Trophoblast cell (in vitro differentiated cells and primary cell): ENCODE data around the gene NEB.

Experiments
- DNase-seq, 2 donors: peaks; one replicate each; pipeline ENCODE4 v3.0.0-alpha.2; 2016
- H2AFZ ChIP-seq: 2 replicates; pipeline ENCODE4 v1.6.1; 2013; ENCODE audit warnings: low read length, moderate library complexity, mild to moderate bottlenecking; ENCODE audit not compliant: insufficient read depth, poor library complexity
- H2AK5ac ChIP-seq: 2 replicates; pipeline ENCODE4 v1.6.1; 2013; ENCODE audit warnings: mild to moderate bottlenecking, low read length
- H2BK120ac ChIP-seq: 2 replicates; pipeline ENCODE4 v1.6.1; 2013; ENCODE audit warnings: low read length, mild to moderate bottlenecking, moderate library complexity; ENCODE audit not compliant: insufficient read depth, poor library complexity
- H2BK12ac ChIP-seq: 2 replicates; pipeline ENCODE4 v1.6.1; 2013; ENCODE audit warnings: mild to moderate bottlenecking, low read length, moderate library complexity
- H2BK5ac ChIP-seq: 2 replicates; pipeline ENCODE4 v1.6.1; 2013; ENCODE audit warnings: low read length, low read depth, moderate library complexity, mild to moderate bottlenecking; ENCODE audit not compliant: poor library complexity
- H3K14ac ChIP-seq: 2 replicates; pipeline ENCODE4 v1.6.1; 2013; ENCODE audit warnings: mild to moderate bottlenecking, low read length
- H3K18ac ChIP-seq: 2 replicates; pipeline ENCODE4 v1.6.1; 2013; ENCODE audit warnings: mild to moderate bottlenecking, low read length
- H3K23ac ChIP-seq: 2 replicates; pipeline ENCODE4 v1.6.1; 2013; ENCODE audit warnings: low read length
- H3K27ac ChIP-seq: 2 replicates; pipeline ENCODE4 v1.5.1; 2013; ENCODE audit warnings: low read depth, mild to moderate bottlenecking, inconsistent platforms, low read length, moderate library complexity
- H3K27me3 ChIP-seq: 2 replicates; pipeline ENCODE4 v1.6.1; 2013; ENCODE audit warnings: inconsistent platforms, mild to moderate bottlenecking, low read length, moderate library complexity; ENCODE audit not compliant: insufficient read depth
- H3K36me3 ChIP-seq, 2 experiments: 1 replicate in 1 of 2; 2 replicates in 1 of 2; pipeline ENCODE4 v1.6.1; 2013; ENCODE audit warnings: low read length in 2 of 2, mild to moderate bottlenecking in 2 of 2, moderate library complexity in 1 of 2; ENCODE audit not compliant: insufficient read depth in 2 of 2, control insufficient read depth in 1 of 2
- H3K4ac ChIP-seq: 2 replicates; pipeline ENCODE4 v1.6.1; 2013; ENCODE audit warnings: low read depth, mild to moderate bottlenecking, low read length, moderate library complexity
- H3K4me1 ChIP-seq, 2 experiments: 1 replicate in 1 of 2; 2 replicates in 1 of 2; pipeline ENCODE4 v1.6.1; 2013; ENCODE audit warnings: low read length in 2 of 2, mild to moderate bottlenecking in 2 of 2, moderate library complexity in 1 of 2; ENCODE audit not compliant: insufficient read depth in 2 of 2, control insufficient read depth in 1 of 2
- H3K4me2 ChIP-seq: 2 replicates; pipeline ENCODE4 v1.6.1; 2013; ENCODE audit warnings: inconsistent platforms, mild to moderate bottlenecking, low read length, moderate library complexity
- H3K4me3 ChIP-seq: 2 replicates; pipeline ENCODE4 v1.5.1; 2013; ENCODE audit warnings: mild to moderate bottlenecking, low read depth, low read length, inconsistent platforms
- H3K79me1 ChIP-seq: one replicate; pipeline ENCODE4 v1.6.1; 2013; ENCODE audit warnings: low read length
- H3K79me2 ChIP-seq: 2 replicates; pipeline ENCODE4 v1.6.1; 2013; ENCODE audit warnings: low read length, mild to moderate bottlenecking; ENCODE audit not compliant: control insufficient read depth, insufficient read depth, poor library complexity
- H3K9ac ChIP-seq: 2 replicates; pipeline ENCODE4 v1.6.1; 2013; ENCODE audit warnings: mild to moderate bottlenecking, low read length
- H3K9me3 ChIP-seq: 2 replicates; pipeline ENCODE4 v1.6.1; 2013; ENCODE audit warnings: low read depth, mild to moderate bottlenecking, control low read depth, inconsistent platforms, low read length; ENCODE audit not compliant: insufficient read depth
- H4K12ac ChIP-seq: 2 replicates; pipeline ENCODE4 v1.6.1; 2013; ENCODE audit warnings: low read depth, mild to moderate bottlenecking, low read length, moderate library complexity
- H4K8ac ChIP-seq: 2 replicates; pipeline ENCODE4 v1.6.1; 2013; ENCODE audit warnings: low read depth, mild to moderate bottlenecking, low read length, moderate library complexity
- H4K91ac ChIP-seq: one replicate; pipeline ENCODE4 v1.6.1; 2013; ENCODE audit warnings: low read depth, mild to moderate bottlenecking, low read length, moderate library complexity
- WGBS: extraction: QIAGEN DNeasy Blood & Tissue Kit; methylation state at CpG from one replicate; pipeline ENCODE4 v1.1.7; 2013; ENCODE audit warnings: missing lambda C conversion rate; ENCODE audit not compliant: insufficient read length, insufficient coverage; ENCODE audit errors: extremely low coverage; 5-methylcytosine and 5-hydroxymethylcytosine counted together

The NEB gene

GRCh38 chr2:151758744-151759143, 24.5 kb upstream of the NEB start:
- Histone ChIP-seq H2BK12ac (no peak overlapping the region), H3K27ac (no peak overlapping the region), H3K9me3 (no peaks in the 10 kb centered on the region), H3K4me3 (no peak overlapping the region), H2BK5ac (no peak overlapping the region), H3K9ac (no peak overlapping the region), H3K4me1 (peaks cover 0 to 4% of the 10 kb centered on the region in 2 experiments), H3K18ac (no peak overlapping the region), H3K27me3 (no peaks in the 10 kb centered on the region), H3K36me3 (peaks cover 2 to 4% of the 10 kb centered on the region in 2 experiments), H3K79me1 (no peaks in the 10 kb centered on the region), H4K91ac (no peak overlapping the region), H4K8ac (no peak overlapping the region), H3K14ac (no peak overlapping the region), H2AFZ (no peak overlapping the region), H3K79me2 (no peaks in the 10 kb centered on the region), H3K4ac (no peak overlapping the region), H4K12ac (no peak overlapping the region), H3K4me2 (no peak overlapping the region), H2AK5ac (no peak overlapping the region), H3K23ac (no peak overlapping the region), H2BK120ac (no peak overlapping the region)
- WGBS: no CpG with 5 or more reads among the region's 3 CpGs
- no peak for DNase-seq

GRCh38 chr2:151757861-151758260, 23.6 kb upstream of the NEB start:
- no CpG with 5 or more reads among the region's 1 CpG for WGBS
- Histone ChIP-seq H3K36me3 (peaks cover 2% of the 10 kb centered on the region in 2 experiments), H3K14ac (no peak overlapping the region)

GRCh38 chr2:151756820-151757219, 22.5 kb upstream of the NEB start:
- Histone ChIP-seq H3K4ac (no peak overlapping the region), H3K4me1 (peaks cover 0 to 4% of the 10 kb centered on the region in 2 experiments), H3K27me3 (no peaks in the 10 kb centered on the region), H4K91ac (no peak overlapping the region), H3K4me2 (no peak overlapping the region), H2AK5ac (no peak overlapping the region), H3K27ac (no peak overlapping the region), H3K79me2 (no peaks in the 10 kb centered on the region), H2BK5ac (no peak overlapping the region), H3K4me3 (no peak overlapping the region), H4K8ac (no peak overlapping the region), H3K36me3 (peaks cover under 1% of the 10 kb centered on the region in 2 experiments), H3K14ac (no peak overlapping the region), H2BK120ac (no peak overlapping the region), H4K12ac (no peak overlapping the region), H3K18ac (no peak overlapping the region), H3K23ac (no peak overlapping the region), H3K79me1 (no peaks in the 10 kb centered on the region), H2BK12ac (no peak overlapping the region), H3K9ac (no peak overlapping the region), H3K9me3 (no peaks in the 10 kb centered on the region), H2AFZ (no peak overlapping the region)
- no peak for DNase-seq
- WGBS: no CpG with 5 or more reads among the region's 2 CpGs

More at GRCh38 chr2:151757861-151758260, 23.6 kb upstream of the NEB start:
- Histone ChIP-seq H4K8ac (no peak overlapping the region), H2AK5ac (no peak overlapping the region), H4K12ac (no peak overlapping the region), H4K91ac (no peak overlapping the region), H3K27me3 (no peaks in the 10 kb centered on the region), H2BK5ac (no peak overlapping the region), H2BK120ac (no peak overlapping the region), H3K23ac (no peak overlapping the region), H3K4me2 (no peak overlapping the region), H3K18ac (no peak overlapping the region), H2BK12ac (no peak overlapping the region), H3K4ac (no peak overlapping the region), H2AFZ (no peak overlapping the region), H3K79me1 (no peaks in the 10 kb centered on the region), H3K4me3 (no peak overlapping the region), H3K4me1 (peaks cover 0 to 4% of the 10 kb centered on the region in 2 experiments), H3K9me3 (no peaks in the 10 kb centered on the region), H3K79me2 (no peaks in the 10 kb centered on the region), H3K27ac (no peak overlapping the region), H3K9ac (no peak overlapping the region)
- no peak for DNase-seq

GRCh38 chr2:151754253-151754897, 20.1 kb upstream of the NEB start:
- H2BK12ac ChIP-seq: no peak overlapping the region
- no peak overlapping the region for H3K18ac ChIP-seq
- H3K9ac ChIP-seq: no peak overlapping the region
- H3K36me3 ChIP-seq: no peaks in the 10 kb centered on the region
- H4K8ac ChIP-seq: no peak overlapping the region
- H4K12ac ChIP-seq: no peak overlapping the region
- H3K27ac ChIP-seq: no peak overlapping the region
- H3K4me2 ChIP-seq: no peak overlapping the region
- no peak overlapping the region for H3K14ac ChIP-seq
- H3K79me1 ChIP-seq: no peaks in the 10 kb centered on the region
- H3K4me1 ChIP-seq: no peaks in the 10 kb centered on the region
- no CpG with 5 or more reads among the region's 1 CpG for WGBS
- H3K4me3 ChIP-seq: no peak overlapping the region
- no peak for DNase-seq
- H2AK5ac ChIP-seq: no peak overlapping the region
- H2BK5ac ChIP-seq: no peak overlapping the region
- H2BK120ac ChIP-seq: no peak overlapping the region
- H4K91ac ChIP-seq: no peak overlapping the region
- H3K27me3 ChIP-seq: no peaks in the 10 kb centered on the region
- no peaks in the 10 kb centered on the region for H3K9me3 ChIP-seq
- H2AFZ ChIP-seq: no peak overlapping the region
- no peak overlapping the region for H3K23ac ChIP-seq
- H3K4ac ChIP-seq: no peak overlapping the region
- H3K79me2 ChIP-seq: no peaks in the 10 kb centered on the region
